HUES48 (cell line): ENCODE measurements around the gene AARSD1.
"Not testable (repeated sequence)": the region's sequence is repeated elsewhere in the genome, so short reads cannot be mapped to it uniquely, and the experiment has no call there.

Experiments used
- H3K27ac ChIP-seq: one replicate; pipeline ENCODE4 v1.7.0; 2013; ENCODE audit warnings: low read depth, low read length, inconsistent platforms
- H3K27me3 ChIP-seq: 2 replicates; pipeline ENCODE4 v1.6.1; 2013; ENCODE audit warnings: mild to moderate bottlenecking, low read length; ENCODE audit not compliant: control insufficient read depth, insufficient read depth
- H3K36me3 ChIP-seq: 2 replicates; pipeline ENCODE4 v1.6.1; 2013; ENCODE audit warnings: low read length; ENCODE audit not compliant: control insufficient read depth, insufficient read depth
- H3K4me1 ChIP-seq: 2 replicates; pipeline ENCODE4 v1.6.1; 2013; ENCODE audit warnings: mild to moderate bottlenecking, low read length; ENCODE audit not compliant: control insufficient read depth, insufficient read depth
- H3K4me3 ChIP-seq: 2 replicates; pipeline ENCODE4 v1.5.1; 2013; ENCODE audit warnings: mild to moderate bottlenecking, low read depth, low read length
- H3K9ac ChIP-seq: 2 replicates; pipeline ENCODE4 v1.6.1; 2013; ENCODE audit warnings: mild to moderate bottlenecking, low read depth, low read length, moderate library complexity
- H3K9me3 ChIP-seq: 2 replicates; pipeline ENCODE4 v1.6.1; 2013; ENCODE audit warnings: low read length; ENCODE audit not compliant: control insufficient read depth, insufficient read depth

Gene AARSD1

DNA sequence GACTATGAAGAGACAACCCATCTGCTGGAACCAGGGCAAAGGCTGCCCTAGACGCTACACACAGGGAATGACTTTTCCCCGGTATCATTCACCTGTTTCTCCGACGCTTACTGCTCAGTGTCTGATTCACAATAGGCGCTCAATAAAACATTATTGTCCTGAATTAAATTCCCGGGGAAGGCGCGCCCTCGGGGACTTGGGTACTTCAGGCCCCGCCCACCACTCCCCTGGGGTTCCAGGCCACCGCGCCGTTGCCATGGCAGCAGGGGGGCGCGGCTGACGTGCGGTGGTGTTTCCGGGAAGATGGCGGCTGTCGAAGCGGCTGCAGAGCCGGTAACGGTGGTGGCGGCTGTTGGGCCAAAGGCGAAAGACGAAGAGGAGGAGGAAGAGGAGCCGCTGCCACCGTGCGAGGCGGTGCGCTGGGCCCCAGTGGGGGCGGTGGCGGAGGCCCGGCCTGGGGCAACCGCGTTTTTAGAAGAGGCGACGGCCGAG lies 16.1 kb upstream of the AARSD1 start, which contains the start of gene RUNDC1:
TSS of gene RUNDC1 (plus strand) at position 292 of the 492 bp plus-strand sequence. CDS start at position 304, 12 bp downstream.
- H3K36me3 ChIP-seq: peaks cover 10% of the 10 kb centered on the region; the same call in 1 of the 2 replicates
- peak within 1 kb of the TSS; percentile 94 for H3K27ac ChIP-seq
- no peaks in the 10 kb centered on the region for H3K9me3 ChIP-seq
- no peaks in the 10 kb centered on the region for H3K27me3 ChIP-seq
- H3K9ac ChIP-seq: peak within 1 kb of the TSS; percentile 77
- 0 out of 2 replicates have a peak, but pooled peaks cover 7% of the 10 kb centered on the region for H3K4me1 ChIP-seq
- H3K4me3 ChIP-seq: peak within 1 kb of the TSS; percentile 77

DNA sequence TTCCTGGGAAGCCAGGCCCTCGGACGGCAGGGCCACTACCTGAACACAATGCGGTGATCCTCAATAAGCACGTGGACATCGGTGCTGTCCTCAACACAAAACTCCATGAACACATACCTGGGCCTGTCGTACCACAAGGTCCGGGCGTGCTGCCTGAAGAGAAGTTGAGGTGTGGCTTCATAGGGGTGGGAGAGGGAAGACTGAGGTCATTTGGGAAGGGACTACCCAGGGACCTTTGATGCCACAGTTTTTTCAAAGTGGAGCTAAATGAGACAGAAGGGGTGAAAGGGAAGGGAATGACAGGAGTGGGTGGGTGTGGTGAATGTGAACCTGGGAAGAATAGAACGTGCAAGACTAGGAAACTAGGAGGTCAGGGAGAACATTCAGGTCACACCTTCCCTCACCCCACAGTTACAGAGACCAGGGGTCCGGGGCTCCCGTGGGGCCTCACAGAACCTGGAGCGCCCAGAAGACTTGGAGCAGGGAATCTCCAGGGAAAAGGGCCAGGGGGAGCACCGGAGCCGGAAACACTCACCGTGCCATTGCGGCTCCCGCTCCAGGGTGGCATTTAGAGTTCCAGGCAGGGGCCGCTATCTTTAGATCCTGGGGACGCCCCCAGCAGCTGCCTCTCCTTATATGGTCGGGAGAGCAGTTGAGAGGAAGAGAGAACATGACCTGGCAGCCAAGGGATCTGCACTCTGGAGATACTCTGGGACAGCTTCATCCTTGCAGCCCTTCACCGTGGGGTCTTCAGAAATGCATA lies 15.4 kb upstream of the AARSD1 start, which contains the start of gene PTGES3L:
TSS of gene PTGES3L (minus strand) at position 570 of the 763 bp plus-strand sequence. CDS start at position 543, 27 bp downstream.
- Histone ChIP-seq H3K4me3 (peak within 1 kb of the TSS; percentile 77), H3K4me1 (0 out of 2 replicates have a peak, but pooled peaks cover 7% of the 10 kb centered on the region), H3K27ac (peak within 1 kb of the TSS; percentile 94), H3K9me3 (no peaks in the 10 kb centered on the region), H3K36me3 (peaks cover 5% of the 10 kb centered on the region; the same call in 1 of the 2 replicates), H3K27me3 (no peaks in the 10 kb centered on the region), H3K9ac (peak within 1 kb of the TSS; percentile 77)

DNA sequence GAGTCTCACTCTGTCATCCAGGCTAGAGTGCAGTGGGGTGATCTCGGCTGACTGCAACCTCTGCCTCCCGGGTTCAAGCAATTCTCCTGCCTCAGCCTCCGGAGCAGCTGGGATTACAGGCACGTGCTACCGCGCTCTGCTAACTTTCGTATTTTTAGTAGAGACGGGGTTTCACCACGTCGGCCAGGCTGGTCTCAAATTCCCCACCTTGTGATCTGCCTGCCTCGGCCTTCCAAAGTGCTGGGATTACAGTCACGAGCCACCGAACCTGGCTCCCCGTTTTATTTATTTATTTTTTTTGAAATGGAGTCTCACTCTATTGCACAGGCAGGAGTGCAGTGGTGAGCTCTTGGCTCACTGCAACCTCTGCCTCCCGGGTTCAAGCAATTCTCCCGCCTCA lies 11.4 kb upstream of the AARSD1 start:
- not testable (repeated sequence) for H3K9me3 ChIP-seq, H3K36me3 ChIP-seq, H3K4me3 ChIP-seq, H3K27ac ChIP-seq, H3K9ac ChIP-seq, H3K4me1 ChIP-seq, H3K27me3 ChIP-seq

DNA sequence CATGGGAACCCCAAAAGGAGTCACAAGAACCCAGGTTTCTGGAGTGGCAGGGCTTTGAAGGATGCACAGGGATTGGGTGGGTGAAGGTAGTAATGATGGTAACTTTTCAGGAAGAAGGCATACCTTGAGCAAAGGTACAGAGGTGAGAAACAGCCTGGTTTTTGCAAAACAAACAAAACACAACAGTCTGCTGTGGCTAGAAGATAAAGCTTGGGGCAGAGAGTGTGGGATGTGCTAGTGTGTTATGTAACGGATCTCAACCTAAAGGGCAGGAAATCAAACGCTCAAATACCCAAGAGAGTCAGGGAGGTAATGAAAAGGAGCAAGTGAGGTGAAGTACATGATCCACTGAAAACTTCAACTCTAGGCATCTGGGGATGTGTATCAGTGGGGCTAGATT lies 11.0 kb upstream of the AARSD1 start:
- Histone ChIP-seq H3K27me3 (no peaks in the 10 kb centered on the region), H3K27ac (no peak overlapping the region), H3K4me3 (no peak overlapping the region), H3K36me3 (no peaks in the 10 kb centered on the region), H3K9ac (no peak overlapping the region), H3K9me3 (no peaks in the 10 kb centered on the region), H3K4me1 (no peaks in the 10 kb centered on the region)

DNA sequence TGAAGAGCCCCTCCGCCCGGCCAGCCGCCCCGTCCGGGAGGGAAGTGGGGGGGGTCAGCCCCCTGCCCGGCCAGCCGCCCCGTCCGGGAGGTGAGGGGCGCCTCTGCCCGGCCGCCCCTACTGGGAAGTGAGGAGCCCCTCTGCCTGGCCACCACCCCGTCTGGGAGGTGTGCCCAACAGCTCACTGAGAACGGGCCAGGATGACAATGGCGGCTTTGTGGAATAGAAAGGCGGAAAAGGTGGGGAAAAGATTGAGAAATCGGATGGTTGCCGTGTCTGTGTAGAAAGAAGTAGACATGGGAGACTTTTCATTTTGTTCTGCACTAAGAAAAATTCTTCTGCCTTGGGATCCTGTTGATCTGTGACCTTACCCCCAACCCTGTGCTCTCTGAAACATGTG lies 9.1 kb upstream of the AARSD1 start:
- not testable (repeated sequence) for H3K27ac ChIP-seq, H3K36me3 ChIP-seq, H3K4me3 ChIP-seq, H3K4me1 ChIP-seq, H3K9ac ChIP-seq, H3K27me3 ChIP-seq, H3K9me3 ChIP-seq

DNA sequence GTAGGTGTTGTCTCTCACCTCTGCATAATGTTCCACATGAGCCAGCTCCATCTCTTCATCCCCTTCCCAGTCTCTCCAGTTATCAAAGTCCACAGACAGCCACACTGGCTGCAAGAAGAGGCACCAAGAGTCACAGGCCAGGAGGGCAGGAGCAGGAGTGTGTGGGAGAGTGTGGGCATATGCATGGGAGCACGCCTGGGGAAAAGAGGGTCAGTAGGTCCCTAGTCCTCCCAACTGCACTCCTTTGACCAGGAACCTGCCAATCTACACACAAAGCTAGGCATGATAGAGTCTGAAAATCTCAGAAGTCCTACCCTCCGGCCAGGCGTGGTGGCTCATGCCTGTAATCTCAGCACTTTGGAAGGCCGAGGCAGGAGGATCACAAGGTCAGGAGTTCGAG lies 7.3 kb upstream of the AARSD1 start:
- no peaks in the 10 kb centered on the region for H3K4me1 ChIP-seq
- no peak overlapping the region for H3K9ac ChIP-seq
- H3K27ac ChIP-seq: no peak overlapping the region
- H3K4me3 ChIP-seq: no peak overlapping the region
- no peaks in the 10 kb centered on the region for H3K27me3 ChIP-seq
- H3K36me3 ChIP-seq: no peaks in the 10 kb centered on the region
- no peaks in the 10 kb centered on the region for H3K9me3 ChIP-seq

DNA sequence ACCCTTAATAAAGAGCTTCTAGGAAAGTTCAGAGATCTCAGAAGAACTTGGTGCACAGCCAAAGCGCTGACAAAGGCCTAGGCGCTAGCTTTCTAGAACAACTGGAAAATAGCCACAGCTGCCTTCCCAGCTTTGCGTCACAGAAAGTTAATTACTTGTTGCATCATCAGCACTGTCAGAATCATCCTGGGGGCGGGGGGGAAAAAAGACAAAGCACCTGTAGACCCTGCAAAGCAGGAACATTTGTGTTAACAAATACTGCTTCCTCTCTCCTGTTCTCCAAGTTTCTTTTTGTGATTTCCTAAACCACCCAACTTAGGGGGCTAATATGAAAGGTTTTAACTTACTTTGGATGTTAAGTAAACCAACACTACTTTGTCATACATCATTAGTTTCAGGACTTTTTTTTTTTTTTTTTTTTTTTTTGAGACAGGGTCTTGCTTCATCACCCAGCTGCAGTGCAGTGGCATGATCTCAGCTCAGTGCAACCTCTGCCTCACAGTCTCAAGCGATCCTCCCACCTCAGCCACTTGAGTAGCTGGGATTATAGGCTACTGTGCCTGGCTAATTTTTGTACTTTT lies 4.8 kb upstream of the AARSD1 start:
- H3K27me3 ChIP-seq: no peaks in the 10 kb centered on the region
- no peak overlapping the region for H3K27ac ChIP-seq
- H3K9ac ChIP-seq: no peak overlapping the region
- H3K9me3 ChIP-seq: no peaks in the 10 kb centered on the region
- H3K36me3 ChIP-seq: no peaks in the 10 kb centered on the region
- no peaks in the 10 kb centered on the region for H3K4me1 ChIP-seq
- H3K4me3 ChIP-seq: no peak overlapping the region

DNA sequence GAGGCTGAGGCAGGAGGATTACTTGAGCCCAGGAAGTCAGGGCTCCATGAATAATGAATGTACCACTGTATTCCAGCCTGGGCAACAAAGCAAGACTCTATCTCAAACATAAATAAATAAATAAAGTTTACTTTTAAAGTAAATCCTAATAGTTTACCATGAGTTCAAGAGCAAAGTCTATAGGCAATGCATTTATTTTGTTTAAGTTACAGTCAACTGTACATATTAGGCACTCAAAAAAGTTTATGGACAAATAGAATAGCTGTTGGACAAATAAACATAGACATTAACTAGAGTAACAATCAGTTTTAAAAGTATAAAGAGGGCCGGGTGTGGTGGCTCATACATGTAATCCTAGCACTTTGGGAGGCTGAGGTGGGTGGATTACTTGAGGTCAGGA lies 3.7 kb upstream of the AARSD1 start:
- Histone ChIP-seq H3K36me3 (no peaks in the 10 kb centered on the region), H3K4me1 (no peaks in the 10 kb centered on the region), H3K27me3 (no peaks in the 10 kb centered on the region), H3K27ac (no peak overlapping the region), H3K9ac (no peak overlapping the region), H3K9me3 (no peaks in the 10 kb centered on the region), H3K4me3 (no peak overlapping the region)

DNA sequence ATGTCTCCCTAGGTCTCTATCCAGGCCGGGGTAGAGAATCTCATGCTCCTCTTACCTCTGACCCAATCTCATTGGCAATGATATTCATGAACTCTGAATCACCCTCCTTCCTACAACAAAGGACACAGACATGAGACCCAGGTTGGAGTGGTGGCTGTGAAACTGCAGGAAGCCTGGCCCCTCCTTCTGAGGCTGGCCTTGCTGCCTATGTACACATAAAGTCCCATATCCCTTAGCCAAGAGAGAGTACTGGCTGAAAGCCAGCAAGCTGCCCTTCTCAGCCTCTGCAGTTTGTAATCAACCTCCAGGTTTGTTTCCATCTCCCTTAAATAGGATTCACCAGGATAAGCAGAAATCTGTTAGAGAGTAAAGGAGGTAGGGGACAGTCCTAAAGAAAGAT lies 10.6 kb downstream of the AARSD1 start:
- H3K36me3 ChIP-seq: peaks cover 86% of the 10 kb centered on the region

DNA sequence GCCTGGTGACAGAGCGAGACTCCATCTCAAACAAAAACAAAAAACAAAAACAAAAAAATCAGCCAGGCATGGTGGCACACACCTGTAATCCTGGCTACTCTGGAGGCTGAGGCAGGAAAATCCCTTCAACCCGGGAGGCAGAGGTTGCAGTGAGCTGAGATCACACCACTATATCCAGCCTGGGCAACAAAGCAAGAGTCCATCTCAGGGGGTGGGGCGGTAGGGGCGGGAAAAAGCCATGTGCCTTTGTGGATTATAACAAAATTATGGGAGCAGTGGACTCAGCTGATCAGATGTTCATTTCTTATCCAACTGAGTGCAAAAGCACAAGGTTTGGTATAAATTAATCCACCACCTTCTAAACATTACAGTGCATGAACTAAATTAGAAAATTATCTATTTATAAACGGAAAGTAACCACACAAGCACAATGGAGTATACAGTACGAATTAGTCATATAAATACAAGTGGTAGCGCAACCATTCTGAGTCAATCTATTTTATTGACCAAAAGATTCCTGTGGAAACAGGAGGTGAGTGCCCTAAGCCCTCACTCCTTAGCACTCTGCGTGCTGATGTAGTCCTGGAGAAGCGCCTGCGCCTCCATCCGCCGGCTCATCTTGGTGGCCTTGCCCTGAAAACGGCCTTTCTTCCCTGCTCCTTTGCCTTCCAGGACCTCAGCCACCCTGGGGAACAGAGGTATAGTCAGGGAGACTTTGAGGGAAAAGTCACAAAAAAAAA lies 14.0 kb downstream of the AARSD1 start:
- no peak overlapping the region for H3K4me3 ChIP-seq
- H3K36me3 ChIP-seq: peaks cover 59% of the 10 kb centered on the region
- H3K27ac ChIP-seq: no peak overlapping the region
- no peaks in the 10 kb centered on the region for H3K27me3 ChIP-seq
- H3K4me1 ChIP-seq: no peaks in the 10 kb centered on the region
- H3K9me3 ChIP-seq: no peaks in the 10 kb centered on the region
- no peak overlapping the region for H3K9ac ChIP-seq

More for the DNA sequence above, 10.6 kb downstream of the AARSD1 start:
- H3K9ac ChIP-seq: no peak overlapping the region
- H3K4me1 ChIP-seq: no peaks in the 10 kb centered on the region
- H3K27me3 ChIP-seq: no peaks in the 10 kb centered on the region
- H3K9me3 ChIP-seq: no peaks in the 10 kb centered on the region
- no peak overlapping the region for H3K4me3 ChIP-seq
- no peak overlapping the region for H3K27ac ChIP-seq
